HepG2 (cell line): ENCODE data around the gene TMEM233. TPM values are rescaled to one million over a fixed set of nuclear protein-coding genes. Genes with fewer than 3 reads are reported as not detected.

Experiments
- DR1 ChIP-seq: sonication (generic); formaldehyde crosslinking; IDR thresholded peaks from 2 replicates; pipeline ENCODE4 v1.8.0; 2021; ENCODE audit warnings: mild to moderate bottlenecking, missing genetic modification reagents, inconsistent platforms
- ESRRA ChIP-seq: sonication (generic); formaldehyde crosslinking; IDR thresholded peaks from 2 replicates; pipeline ENCODE4 v1.5.1; 2020; ENCODE audit warnings: mild to moderate bottlenecking, low read depth, missing genetic modification reagents
- ISX ChIP-seq: sonication (generic); formaldehyde crosslinking; conservative IDR thresholded peaks from 2 replicates; pipeline ENCODE4 v1.5.0; 2020; ENCODE audit warnings: missing genetic modification reagents
- RELA ChIP-seq: sonication (generic); formaldehyde crosslinking; IDR thresholded peaks from 2 replicates; pipeline ENCODE4 v1.4.0; 2020; ENCODE audit warnings: missing genetic modification reagents
- TCF7 ChIP-seq: sonication (generic); IDR thresholded peaks from 2 replicates; pipeline ENCODE4 v1.6.1; 2016; ENCODE audit warnings: antibody characterized with exemption, low read depth
- TOE1 ChIP-seq: sonication (generic); formaldehyde crosslinking; IDR thresholded peaks from 2 replicates; pipeline ENCODE4 v1.4.0; 2020; ENCODE audit warnings: mild to moderate bottlenecking, missing genetic modification reagents
- ZNF547 ChIP-seq: sonication (generic); formaldehyde crosslinking; IDR thresholded peaks from 2 replicates; pipeline ENCODE4 v1.5.1; 2020; ENCODE audit warnings: mild to moderate bottlenecking, missing genetic modification reagents
- polyA plus RNA-seq, 8 experiments: library from polyadenylated mRNA; depleted of rRNA in 3 of 8; stranded (reverse) in 7 of 8; unstranded in 1 of 8; fragments of >200 nt; fragmentation: Illumina TruSeq in 4 of 8; extraction: Trizol in 4 of 8; gene quantifications; 2 replicates each; pipeline versions ENCODE4 v1.2.1 to v1.2.3, GENCODE V29; 2011 to 2016; ENCODE audit warnings: low read depth in 4 of 8, missing spikeins in 1 of 8, mixed read lengths in 1 of 8; ENCODE audit not compliant: insufficient read depth in 1 of 8
- total RNA-seq, 5 experiments: library from RNA; depleted of rRNA; stranded (reverse); fragments of >200 nt; fragmentation: Illumina TruSeq; extraction: Trizol; gene quantifications; 2 replicates each; pipeline ENCODE4 v1.2.3, GENCODE V29; 2016; ENCODE audit warnings: low read depth in 1 of 5
- TF ChIP-seq, protein P1 (sequence below): sonication (generic); formaldehyde crosslinking; IDR thresholded peaks from 2 replicates; pipeline ENCODE4 v1.5.1; 2020; ENCODE audit warnings: missing genetic modification reagents, mild to moderate bottlenecking, borderline replicate concordance
- TF ChIP-seq, protein P2 (sequence below): sonication (generic); formaldehyde crosslinking; IDR thresholded peaks from 2 replicates; pipeline ENCODE4 v1.4.0; 2020; ENCODE audit warnings: mild to moderate bottlenecking, missing genetic modification reagents
- TF ChIP-seq, protein P3 (sequence below): sonication (generic); formaldehyde crosslinking; IDR thresholded peaks from 2 replicates; pipeline ENCODE4 v1.5.0; 2020; ENCODE audit warnings: mild to moderate bottlenecking, missing genetic modification reagents
- TF ChIP-seq, protein P4 (sequence below): sonication (generic); formaldehyde crosslinking; IDR thresholded peaks from 2 replicates; pipeline ENCODE4 v1.4.0; 2020; ENCODE audit warnings: missing genetic modification reagents
- TF ChIP-seq, protein P5 (sequence below): sonication (generic); formaldehyde crosslinking; IDR thresholded peaks from 2 replicates; pipeline ENCODE4 v1.4.0; 2020; ENCODE audit warnings: missing genetic modification reagents, borderline replicate concordance

Gene TMEM233
- total and polyA plus RNA-seq, 2 of the 13 experiments (the other 11 are each of a cell fraction or from before 2014, with no cell fraction given), result 0.03 TPM; not detected in 1

DNA sequence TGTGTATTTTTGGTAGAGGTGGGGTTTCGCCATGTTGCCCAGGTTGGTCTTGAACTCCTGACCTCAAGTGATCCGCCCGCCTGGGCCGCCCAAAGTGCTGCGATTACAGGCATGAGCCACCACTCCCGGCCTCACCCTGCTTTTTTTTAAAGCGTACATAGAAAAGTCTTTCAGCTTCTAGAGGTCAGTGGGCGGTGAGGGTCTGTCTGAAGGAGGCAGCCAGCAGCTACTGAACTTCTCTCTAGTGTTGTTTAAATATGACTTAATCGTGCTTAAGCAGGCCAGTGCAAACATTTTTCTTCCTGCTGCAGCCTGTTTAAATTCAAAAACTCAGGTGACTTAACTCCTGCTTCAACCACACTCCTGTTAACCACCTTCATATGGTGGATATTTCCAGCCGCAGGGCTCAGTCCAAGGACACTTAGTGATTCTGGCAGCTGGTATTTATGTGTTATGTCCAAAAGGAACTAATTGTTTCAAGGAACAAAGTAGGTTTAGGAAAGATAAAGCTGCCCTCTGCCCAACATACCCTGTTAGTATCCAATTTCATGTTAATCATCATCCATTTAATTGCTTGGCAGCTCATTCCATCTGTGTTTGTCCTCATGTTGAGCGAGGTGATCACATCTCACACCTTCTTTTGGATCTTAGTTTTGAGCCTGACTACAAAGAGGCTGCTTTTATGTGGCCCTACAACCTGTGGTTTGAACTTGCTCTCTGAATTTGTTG lies 76.3 kb downstream of the TMEM233 start (continued):
- TF ChIP-seq, protein P1, sequence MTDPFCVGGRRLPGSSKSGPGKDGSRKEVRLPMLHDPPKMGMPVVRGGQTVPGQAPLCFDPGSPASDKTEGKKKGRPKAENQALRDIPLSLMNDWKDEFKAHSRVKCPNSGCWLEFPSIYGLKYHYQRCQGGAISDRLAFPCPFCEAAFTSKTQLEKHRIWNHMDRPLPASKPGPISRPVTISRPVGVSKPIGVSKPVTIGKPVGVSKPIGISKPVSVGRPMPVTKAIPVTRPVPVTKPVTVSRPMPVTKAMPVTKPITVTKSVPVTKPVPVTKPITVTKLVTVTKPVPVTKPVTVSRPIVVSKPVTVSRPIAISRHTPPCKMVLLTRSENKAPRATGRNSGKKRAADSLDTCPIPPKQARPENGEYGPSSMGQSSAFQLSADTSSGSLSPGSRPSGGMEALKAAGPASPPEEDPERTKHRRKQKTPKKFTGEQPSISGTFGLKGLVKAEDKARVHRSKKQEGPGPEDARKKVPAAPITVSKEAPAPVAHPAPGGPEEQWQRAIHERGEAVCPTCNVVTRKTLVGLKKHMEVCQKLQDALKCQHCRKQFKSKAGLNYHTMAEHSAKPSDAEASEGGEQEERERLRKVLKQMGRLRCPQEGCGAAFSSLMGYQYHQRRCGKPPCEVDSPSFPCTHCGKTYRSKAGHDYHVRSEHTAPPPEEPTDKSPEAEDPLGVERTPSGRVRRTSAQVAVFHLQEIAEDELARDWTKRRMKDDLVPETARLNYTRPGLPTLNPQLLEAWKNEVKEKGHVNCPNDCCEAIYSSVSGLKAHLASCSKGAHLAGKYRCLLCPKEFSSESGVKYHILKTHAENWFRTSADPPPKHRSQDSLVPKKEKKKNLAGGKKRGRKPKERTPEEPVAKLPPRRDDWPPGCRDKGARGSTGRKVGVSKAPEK (CRISPR knock-in tag), result no peak
- TF ChIP-seq, protein P2, sequence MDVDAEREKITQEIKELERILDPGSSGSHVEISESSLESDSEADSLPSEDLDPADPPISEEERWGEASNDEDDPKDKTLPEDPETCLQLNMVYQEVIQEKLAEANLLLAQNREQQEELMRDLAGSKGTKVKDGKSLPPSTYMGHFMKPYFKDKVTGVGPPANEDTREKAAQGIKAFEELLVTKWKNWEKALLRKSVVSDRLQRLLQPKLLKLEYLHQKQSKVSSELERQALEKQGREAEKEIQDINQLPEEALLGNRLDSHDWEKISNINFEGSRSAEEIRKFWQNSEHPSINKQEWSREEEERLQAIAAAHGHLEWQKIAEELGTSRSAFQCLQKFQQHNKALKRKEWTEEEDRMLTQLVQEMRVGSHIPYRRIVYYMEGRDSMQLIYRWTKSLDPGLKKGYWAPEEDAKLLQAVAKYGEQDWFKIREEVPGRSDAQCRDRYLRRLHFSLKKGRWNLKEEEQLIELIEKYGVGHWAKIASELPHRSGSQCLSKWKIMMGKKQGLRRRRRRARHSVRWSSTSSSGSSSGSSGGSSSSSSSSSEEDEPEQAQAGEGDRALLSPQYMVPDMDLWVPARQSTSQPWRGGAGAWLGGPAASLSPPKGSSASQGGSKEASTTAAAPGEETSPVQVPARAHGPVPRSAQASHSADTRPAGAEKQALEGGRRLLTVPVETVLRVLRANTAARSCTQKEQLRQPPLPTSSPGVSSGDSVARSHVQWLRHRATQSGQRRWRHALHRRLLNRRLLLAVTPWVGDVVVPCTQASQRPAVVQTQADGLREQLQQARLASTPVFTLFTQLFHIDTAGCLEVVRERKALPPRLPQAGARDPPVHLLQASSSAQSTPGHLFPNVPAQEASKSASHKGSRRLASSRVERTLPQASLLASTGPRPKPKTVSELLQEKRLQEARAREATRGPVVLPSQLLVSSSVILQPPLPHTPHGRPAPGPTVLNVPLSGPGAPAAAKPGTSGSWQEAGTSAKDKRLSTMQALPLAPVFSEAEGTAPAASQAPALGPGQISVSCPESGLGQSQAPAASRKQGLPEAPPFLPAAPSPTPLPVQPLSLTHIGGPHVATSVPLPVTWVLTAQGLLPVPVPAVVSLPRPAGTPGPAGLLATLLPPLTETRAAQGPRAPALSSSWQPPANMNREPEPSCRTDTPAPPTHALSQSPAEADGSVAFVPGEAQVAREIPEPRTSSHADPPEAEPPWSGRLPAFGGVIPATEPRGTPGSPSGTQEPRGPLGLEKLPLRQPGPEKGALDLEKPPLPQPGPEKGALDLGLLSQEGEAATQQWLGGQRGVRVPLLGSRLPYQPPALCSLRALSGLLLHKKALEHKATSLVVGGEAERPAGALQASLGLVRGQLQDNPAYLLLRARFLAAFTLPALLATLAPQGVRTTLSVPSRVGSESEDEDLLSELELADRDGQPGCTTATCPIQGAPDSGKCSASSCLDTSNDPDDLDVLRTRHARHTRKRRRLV (CRISPR knock-in tag), result no peak
- TF ChIP-seq ZNF547 (no peak), RELA (no peak), ISX (CRISPR knock-in tag) (no peak), TOE1 (CRISPR knock-in tag) (no peak), DR1 (CRISPR knock-in tag) (no peak), ESRRA (CRISPR knock-in tag) (0 out of 2 replicates have a peak, but pooled peaks have one; percentile 41), TCF7 (0 out of 2 replicates have a peak, but pooled peaks have one; percentile 27)
- TF ChIP-seq, protein P3, sequence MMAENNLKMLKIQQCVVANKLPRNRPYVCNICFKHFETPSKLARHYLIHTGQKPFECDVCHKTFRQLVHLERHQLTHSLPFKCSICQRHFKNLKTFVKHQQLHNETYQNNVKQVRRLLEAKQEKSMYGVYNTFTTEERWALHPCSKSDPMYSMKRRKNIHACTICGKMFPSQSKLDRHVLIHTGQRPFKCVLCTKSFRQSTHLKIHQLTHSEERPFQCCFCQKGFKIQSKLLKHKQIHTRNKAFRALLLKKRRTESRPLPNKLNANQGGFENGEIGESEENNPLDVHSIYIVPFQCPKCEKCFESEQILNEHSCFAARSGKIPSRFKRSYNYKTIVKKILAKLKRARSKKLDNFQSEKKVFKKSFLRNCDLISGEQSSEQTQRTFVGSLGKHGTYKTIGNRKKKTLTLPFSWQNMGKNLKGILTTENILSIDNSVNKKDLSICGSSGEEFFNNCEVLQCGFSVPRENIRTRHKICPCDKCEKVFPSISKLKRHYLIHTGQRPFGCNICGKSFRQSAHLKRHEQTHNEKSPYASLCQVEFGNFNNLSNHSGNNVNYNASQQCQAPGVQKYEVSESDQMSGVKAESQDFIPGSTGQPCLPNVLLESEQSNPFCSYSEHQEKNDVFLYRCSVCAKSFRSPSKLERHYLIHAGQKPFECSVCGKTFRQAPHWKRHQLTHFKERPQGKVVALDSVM (CRISPR knock-in tag), result no peak
- TF ChIP-seq, protein P4, sequence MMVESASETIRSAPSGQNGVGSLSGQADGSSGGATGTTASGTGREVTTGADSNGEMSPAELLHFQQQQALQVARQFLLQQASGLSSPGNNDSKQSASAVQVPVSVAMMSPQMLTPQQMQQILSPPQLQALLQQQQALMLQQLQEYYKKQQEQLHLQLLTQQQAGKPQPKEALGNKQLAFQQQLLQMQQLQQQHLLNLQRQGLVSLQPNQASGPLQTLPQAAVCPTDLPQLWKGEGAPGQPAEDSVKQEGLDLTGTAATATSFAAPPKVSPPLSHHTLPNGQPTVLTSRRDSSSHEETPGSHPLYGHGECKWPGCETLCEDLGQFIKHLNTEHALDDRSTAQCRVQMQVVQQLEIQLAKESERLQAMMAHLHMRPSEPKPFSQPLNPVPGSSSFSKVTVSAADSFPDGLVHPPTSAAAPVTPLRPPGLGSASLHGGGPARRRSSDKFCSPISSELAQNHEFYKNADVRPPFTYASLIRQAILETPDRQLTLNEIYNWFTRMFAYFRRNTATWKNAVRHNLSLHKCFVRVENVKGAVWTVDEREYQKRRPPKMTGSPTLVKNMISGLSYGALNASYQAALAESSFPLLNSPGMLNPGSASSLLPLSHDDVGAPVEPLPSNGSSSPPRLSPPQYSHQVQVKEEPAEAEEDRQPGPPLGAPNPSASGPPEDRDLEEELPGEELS, result peak; percentile 33; the same call in 1 of the 2 replicates
- TF ChIP-seq, protein P5, sequence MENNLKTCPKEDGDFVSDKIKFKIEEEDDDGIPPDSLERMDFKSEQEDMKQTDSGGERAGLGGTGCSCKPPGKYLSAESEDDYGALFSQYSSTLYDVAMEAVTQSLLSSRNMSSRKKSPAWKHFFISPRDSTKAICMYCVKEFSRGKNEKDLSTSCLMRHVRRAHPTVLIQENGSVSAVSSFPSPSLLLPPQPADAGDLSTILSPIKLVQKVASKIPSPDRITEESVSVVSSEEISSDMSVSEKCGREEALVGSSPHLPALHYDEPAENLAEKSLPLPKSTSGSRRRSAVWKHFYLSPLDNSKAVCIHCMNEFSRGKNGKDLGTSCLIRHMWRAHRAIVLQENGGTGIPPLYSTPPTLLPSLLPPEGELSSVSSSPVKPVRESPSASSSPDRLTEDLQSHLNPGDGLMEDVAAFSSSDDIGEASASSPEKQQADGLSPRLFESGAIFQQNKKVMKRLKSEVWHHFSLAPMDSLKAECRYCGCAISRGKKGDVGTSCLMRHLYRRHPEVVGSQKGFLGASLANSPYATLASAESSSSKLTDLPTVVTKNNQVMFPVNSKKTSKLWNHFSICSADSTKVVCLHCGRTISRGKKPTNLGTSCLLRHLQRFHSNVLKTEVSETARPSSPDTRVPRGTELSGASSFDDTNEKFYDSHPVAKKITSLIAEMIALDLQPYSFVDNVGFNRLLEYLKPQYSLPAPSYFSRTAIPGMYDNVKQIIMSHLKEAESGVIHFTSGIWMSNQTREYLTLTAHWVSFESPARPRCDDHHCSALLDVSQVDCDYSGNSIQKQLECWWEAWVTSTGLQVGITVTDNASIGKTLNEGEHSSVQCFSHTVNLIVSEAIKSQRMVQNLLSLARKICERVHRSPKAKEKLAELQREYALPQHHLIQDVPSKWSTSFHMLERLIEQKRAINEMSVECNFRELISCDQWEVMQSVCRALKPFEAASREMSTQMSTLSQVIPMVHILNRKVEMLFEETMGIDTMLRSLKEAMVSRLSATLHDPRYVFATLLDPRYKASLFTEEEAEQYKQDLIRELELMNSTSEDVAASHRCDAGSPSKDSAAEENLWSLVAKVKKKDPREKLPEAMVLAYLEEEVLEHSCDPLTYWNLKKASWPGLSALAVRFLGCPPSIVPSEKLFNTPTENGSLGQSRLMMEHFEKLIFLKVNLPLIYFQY, result no peak
